HepG2 (cell line): Measurements from ENCODE around the gene POU3F4. TPM values are rescaled to one million over a fixed set of nuclear protein-coding genes. Genes with fewer than 3 reads are reported as not detected.

Experiments used
- ATAC-seq: fragments of 200-7000 bp; cut with Tn5 transposase; 3 replicates; pipeline ENCODE4 v1.9.1; 2020; ENCODE audit warnings: mild to moderate bottlenecking, moderate library complexity
- BruUV-seq: library from RNA; stranded (reverse); fragments of 400-500 nt; replicated peaks from 2 replicates; lab custom pipeline; 2021; lab: Mats Ljungman, UMichigan
- CTCF ChIA-PET: fragments of 300-600 bp; formaldehyde crosslinking; extraction: SDS; loops from one replicate; lab custom pipeline; 2021; ENCODE audit warnings: low total read pairs, inconsistent platforms, low intra/inter-chr PET ratio; lab: Yijun Ruan, JAX
- POLR2A ChIA-PET: fragments of 350-600 bp; sonication (Branson Sonifier 250); formaldehyde crosslinking; loops from one replicate; lab custom pipeline; 2020; ENCODE audit warnings: antibody characterized with exemption, inconsistent platforms; lab: Yijun Ruan, JAX
- DNase-seq: peaks from one replicate; pipeline ENCODE4 v3.0.0-alpha.2; 2015; ENCODE audit warnings: low spot score
- FAIRE-seq: peaks from 3 replicates; lab custom pipeline; 2011; peaks lifted over from hg19 to GRCh38; lab: Jason Lieb, UNC
- H2AFZ ChIP-seq: one replicate; pipeline ENCODE4 v1.6.1; 2011; ENCODE audit warnings: low read length, inconsistent platforms
- H3K27ac ChIP-seq: fragments of 300-600 bp; 3 replicates; pipeline ENCODE4 v1.8.0; 2011; ENCODE audit warnings: mixed run types, mild to moderate bottlenecking, mixed read lengths, low read length, inconsistent platforms; ENCODE audit not compliant: insufficient read depth; ENCODE audit errors: extremely low read length
- H3K27me3 ChIP-seq, 2 experiments: fragments of 200-600 bp in 1 of 2; 2 replicates in 1 of 2; 3 replicates in 1 of 2; pipeline versions ENCODE4 v1.6.0 to v1.8.0; 2011; ENCODE audit warnings: low read length in 2 of 2, mild to moderate bottlenecking in 2 of 2, moderate library complexity in 2 of 2, inconsistent platforms in 1 of 2; ENCODE audit not compliant: insufficient read depth in 2 of 2, control insufficient read depth in 1 of 2
- H3K36me3 ChIP-seq, 2 experiments: fragments of 200-600 bp in 1 of 2; replicated peaks in 1 of 2; 2 replicates in 1 of 2; 3 replicates in 1 of 2; pipeline versions ENCODE4 v1.5.1 to v1.8.0; 2011; ENCODE audit warnings: low read length in 2 of 2, inconsistent platforms in 1 of 2; ENCODE audit not compliant: insufficient read depth in 2 of 2, control insufficient read depth in 1 of 2
- H3K4me1 ChIP-seq: 2 replicates; pipeline ENCODE4 v1.5.1; 2012; ENCODE audit warnings: low read length, inconsistent platforms; ENCODE audit not compliant: insufficient read depth
- H3K4me2 ChIP-seq: 2 replicates; pipeline ENCODE4 v1.6.0; 2011; ENCODE audit warnings: low read depth, low read length, inconsistent platforms
- H3K4me3 ChIP-seq, 3 experiments: fragments of 200-600 bp in 1 of 3; sonication (generic), shearing (Covaris generic) in 1 of 3; replicated peaks in 1 of 3; 2 replicates each; pipeline ENCODE4 v1.5.1; 2011 to 2016; ENCODE audit warnings: low read length in 3 of 3, inconsistent platforms in 2 of 3, low read depth in 2 of 3, mild to moderate bottlenecking in 2 of 3, control low read depth in 1 of 3, mixed read lengths in 1 of 3; ENCODE audit not compliant: insufficient read depth in 1 of 3
- H3K79me2 ChIP-seq: one replicate; pipeline ENCODE4 v1.6.1; 2011; ENCODE audit warnings: low read length, inconsistent platforms; ENCODE audit not compliant: insufficient read depth
- H3K9ac ChIP-seq: 2 replicates; pipeline ENCODE4 v1.6.0; 2011; ENCODE audit warnings: mild to moderate bottlenecking, low read depth, low read length, inconsistent platforms; ENCODE audit not compliant: insufficient read depth
- H3K9me3 ChIP-seq: 2 replicates; pipeline ENCODE4 v1.5.1; 2012; ENCODE audit warnings: mild to moderate bottlenecking, low read length
- H4K20me1 ChIP-seq: 2 replicates; pipeline ENCODE4 v1.6.0; 2011; ENCODE audit warnings: inconsistent platforms, mild to moderate bottlenecking, low read length, moderate library complexity; ENCODE audit not compliant: insufficient read depth
- ATM ChIP-seq: fragments of 450-650 bp; IDR thresholded peaks from 2 replicates; pipeline ENCODE4 v1.7.1; 2017; ENCODE audit warnings: mild to moderate bottlenecking, borderline replicate concordance
- CBX2 ChIP-seq, 2 experiments: fragments of 200-600 bp in 1 of 2; sonication (generic); formaldehyde crosslinking in 1 of 2; IDR thresholded peaks; 2 replicates each; pipeline versions ENCODE4 v1.7.0 to v1.8.1; 2018 to 2022; ENCODE audit warnings: low read depth in 2 of 2, low read length in 1 of 2, mild to moderate bottlenecking in 1 of 2, missing genetic modification reagents in 1 of 2
- CTCF ChIP-seq: sonication (generic); formaldehyde crosslinking; IDR thresholded peaks from 2 replicates; pipeline ENCODE4 v1.5.0; 2020; ENCODE audit warnings: mild to moderate bottlenecking, missing genetic modification reagents, moderate library complexity
- DR1 ChIP-seq: sonication (generic); formaldehyde crosslinking; IDR thresholded peaks from 2 replicates; pipeline ENCODE4 v1.8.0; 2021; ENCODE audit warnings: mild to moderate bottlenecking, missing genetic modification reagents, inconsistent platforms
- MXI1 ChIP-seq: IDR thresholded peaks from 3 replicates; pipeline ENCODE4 v1.6.1; 2012; ENCODE audit warnings: low read depth, low read length, inconsistent platforms, borderline replicate concordance
- NFIB ChIP-seq: sonication (generic); formaldehyde crosslinking; IDR thresholded peaks from 2 replicates; pipeline ENCODE4 v1.9.0; 2021; ENCODE audit warnings: missing genetic modification reagents, mild to moderate bottlenecking, borderline replicate concordance
- NR3C1 ChIP-seq: sonication (generic); formaldehyde crosslinking; IDR thresholded peaks from 2 replicates; pipeline ENCODE4 v1.4.0; 2020; ENCODE audit warnings: missing genetic modification reagents
- SMC3 ChIP-seq: IDR thresholded peaks from 2 replicates; pipeline ENCODE4 v1.6.1; 2011; ENCODE audit warnings: low read length, improper control_type of control experiment
- STAG1 ChIP-seq: sonication (generic); formaldehyde crosslinking; IDR thresholded peaks from 2 replicates; pipeline ENCODE4 v1.4.0; 2020; ENCODE audit warnings: missing genetic modification reagents
- STAT5B ChIP-seq: sonication (generic); formaldehyde crosslinking; IDR thresholded peaks from 2 replicates; pipeline ENCODE4 v1.4.0; 2020; ENCODE audit warnings: missing genetic modification reagents
- TSC22D2 ChIP-seq: sonication (generic); formaldehyde crosslinking; IDR thresholded peaks from 2 replicates; pipeline ENCODE4 v1.5.1; 2020; ENCODE audit warnings: missing genetic modification reagents, mild to moderate bottlenecking, borderline replicate concordance
- ZNF619 ChIP-seq: sonication (generic); formaldehyde crosslinking; IDR thresholded peaks from 2 replicates; pipeline ENCODE4 v1.4.0; 2020; ENCODE audit warnings: mild to moderate bottlenecking, missing genetic modification reagents
- in situ Hi-C: cut with HindIII; loops from 2 replicates; pipeline ENCODE4 v1.10.0; 2017; ENCODE audit warnings: low pct_unique_long_range_greater_than_20kb; ENCODE audit not compliant: extremely low pct_ligation_motif_present
- intact Hi-C: fragments of 100-400 bp; cut with micrococcal nuclease; formaldehyde crosslinking; loops from one replicate; pipeline ENCODE4 v1.10.0; 2022; ENCODE audit not compliant: unreplicated experiment
- polyA plus RNA-seq, 8 experiments: library from polyadenylated mRNA; depleted of rRNA in 3 of 8; stranded (reverse) in 7 of 8; unstranded in 1 of 8; fragments of >200 nt; fragmentation: Illumina TruSeq in 4 of 8; extraction: Trizol in 4 of 8; gene quantifications; 2 replicates each; pipeline versions ENCODE4 v1.2.1 to v1.2.3, GENCODE V29; 2011 to 2016; ENCODE audit warnings: low read depth in 4 of 8, missing spikeins in 1 of 8, mixed read lengths in 1 of 8; ENCODE audit not compliant: insufficient read depth in 1 of 8
- total RNA-seq, 5 experiments: library from RNA; depleted of rRNA; stranded (reverse); fragments of >200 nt; fragmentation: Illumina TruSeq; extraction: Trizol; gene quantifications; 2 replicates each; pipeline ENCODE4 v1.2.3, GENCODE V29; 2016; ENCODE audit warnings: low read depth in 1 of 5

POU3F4 gene
- total and polyA plus RNA-seq, 2 of the 13 experiments (the other 11 are each of a cell fraction or from before 2014, with no cell fraction given): not detected

GRCh38 chrX:83469551-83469950 is 38.5 kb upstream of the POU3F4 start:
- Histone ChIP-seq H4K20me1 (no peaks in the 10 kb centered on the region), H3K9ac (no peak overlapping the region), H3K4me3 (no peak overlapping the region), H2AFZ (no peak overlapping the region), H3K36me3 (no peaks in the 10 kb centered on the region), H3K27ac (no peak overlapping the region), H3K79me2 (no peaks in the 10 kb centered on the region), H3K27me3 (no peaks in the 10 kb centered on the region), H3K9me3 (no peaks in the 10 kb centered on the region), H3K4me1 (no peaks in the 10 kb centered on the region), H3K4me2 (no peak overlapping the region)
- in situ Hi-C loops (no loop called here), intact Hi-C loops (loop anchor here (1.0 to 2.0 kb wide), 2 partner anchors 166 to 291 kb away; no protein-coding TSS in a partner anchor)
- POLR2A ChIA-PET: no interaction called here
- CTCF ChIA-PET: interaction anchor here (2.3 kb wide), 1 partner anchor 166 kb away, joined by 10 read pairs; no protein-coding TSS in a partner anchor
- FAIRE-seq (peak; percentile 15), DNase-seq (peak; percentile 6), ATAC-seq (peak; percentile 68)
- TF ChIP-seq NR3C1 (CRISPR knock-in tag) (no peak), ATM (no peak), CBX2 (IDR thresholded peaks at IDR 0.05; ENCODE audit: low read depth, low read length) (no peak), CBX2 (CRISPR knock-in tag; IDR thresholded peaks at IDR 0.05; ENCODE audit: low read depth) (no peak), NFIB (CRISPR knock-in tag) (no peak), MXI1 (no peak), STAT5B (no peak), TSC22D2 (no peak), STAG1 (CRISPR knock-in tag) (peak; percentile 19; the same call in 1 of the 2 replicates), CTCF (CRISPR knock-in tag) (peak; percentile 58), ZNF619 (no peak), DR1 (CRISPR knock-in tag) (no peak), SMC3 (peak; percentile 55; the same call in 1 of the 2 replicates)
- BruUV-seq: no TSS peak
